UCSD-AML1 (cell line): ENCODE results near the gene GAB2.

Source experiments
- DNase-seq: peaks from one replicate; lab custom pipeline; 2025; ENCODE audit not compliant: unreplicated experiment; lab: John Stamatoyannopoulos, UW

The GAB2 gene

DNA sequence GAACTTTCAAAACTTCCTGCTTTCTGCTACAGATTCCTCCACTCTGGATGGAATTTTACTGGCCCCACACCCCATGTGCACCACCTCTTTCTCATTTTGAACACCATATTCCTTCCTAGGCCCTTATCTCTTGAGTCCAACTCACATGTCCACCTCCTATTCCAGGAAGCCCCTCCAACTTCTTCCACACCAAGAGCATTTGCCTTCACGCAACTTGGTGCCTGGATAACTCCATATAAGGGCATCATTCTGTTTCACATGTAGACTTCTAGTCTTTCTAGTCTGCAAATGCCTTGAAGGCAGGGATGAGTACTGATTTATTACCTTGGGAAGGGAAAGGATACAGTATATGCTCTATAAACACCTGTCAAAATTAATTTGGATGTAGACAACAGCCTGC is 17.5 kb downstream of the GAB2 start:
- no peak for DNase-seq

- no peak for DNase-seq
Measured at GRCh38 chr11:78399136-78399535, 18.5 kb downstream of the GAB2 start.

DNA sequence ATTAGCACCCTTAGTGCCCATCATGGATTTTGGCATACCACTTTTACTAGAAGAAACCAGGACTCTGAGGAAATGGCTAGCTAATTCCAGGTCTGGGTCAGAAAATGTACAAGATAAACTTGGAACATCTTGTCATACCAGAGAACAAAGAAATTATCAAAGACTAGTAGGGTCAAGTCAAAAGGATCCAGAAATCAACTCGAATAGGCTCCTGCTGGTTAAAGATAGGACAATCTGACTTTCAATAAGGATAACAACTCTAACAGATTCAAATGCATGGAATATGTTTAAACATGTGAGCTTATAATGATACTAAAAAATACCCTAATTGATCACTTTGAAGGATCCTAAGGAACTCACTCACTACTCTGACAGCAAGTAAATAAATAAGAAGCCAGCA is 18.9 kb downstream of the GAB2 start:
- DNase-seq: no peak

GRCh38 chr11:78397398-78397797 is 20.2 kb downstream of the GAB2 start:
- no peak for DNase-seq

GRCh38 chr11:78395597-78395996 is 22.0 kb downstream of the GAB2 start:
- no peak for DNase-seq

GRCh38 chr11:78392854-78393253 is 24.8 kb downstream of the GAB2 start:
- DNase-seq: no peak

DNA sequence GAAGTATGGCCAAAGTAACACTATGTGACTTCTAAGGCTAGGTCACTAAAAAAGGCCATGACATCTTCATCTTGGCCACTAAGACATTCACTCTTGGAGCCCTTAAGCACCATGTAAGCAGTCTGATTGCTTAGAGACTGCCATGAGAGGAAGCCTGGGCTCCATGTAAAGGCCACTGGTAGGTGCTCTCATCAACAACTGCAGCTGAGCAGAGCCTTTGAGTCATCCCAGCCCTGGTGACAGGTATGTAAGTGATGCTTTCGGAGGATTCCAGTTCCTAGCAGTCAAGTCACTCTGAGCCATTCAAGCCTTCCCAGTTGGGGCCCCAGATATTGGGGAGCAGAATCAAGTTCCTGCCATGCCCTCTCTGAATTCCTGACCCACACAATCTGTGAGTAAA is 26.2 kb downstream of the GAB2 start:
- no peak for DNase-seq

DNA sequence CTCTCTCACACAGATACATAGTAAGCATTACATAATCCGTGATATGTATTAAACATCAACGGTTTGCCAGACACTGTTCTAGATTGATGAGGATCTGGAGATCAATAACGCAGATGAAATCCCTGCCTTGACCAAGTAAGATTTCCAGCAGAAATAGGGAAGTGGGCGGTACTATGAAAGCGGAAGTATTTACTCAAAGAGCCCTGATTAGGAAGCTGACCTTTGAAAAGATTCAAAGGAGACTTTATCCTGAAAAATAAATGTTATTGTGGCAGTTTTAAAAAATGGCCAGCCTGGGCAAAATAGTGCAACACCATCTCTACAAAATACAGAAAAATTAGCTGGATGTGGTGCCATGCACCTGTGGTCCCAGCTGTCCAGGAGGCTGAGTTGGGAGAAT is 26.8 kb downstream of the GAB2 start:
- no peak for DNase-seq

- DNase-seq: no peak
Measured at GRCh38 chr11:78386215-78386941, 31.2 kb downstream of the GAB2 start.

- no peak for DNase-seq
Measured at GRCh38 chr11:78385205-78385604, 32.4 kb downstream of the GAB2 start.

GRCh38 chr11:78384231-78384630 is 33.4 kb downstream of the GAB2 start:
- DNase-seq: no peak

- DNase-seq: no peak
Measured at GRCh38 chr11:78381865-78382264, 35.8 kb downstream of the GAB2 start.

DNA sequence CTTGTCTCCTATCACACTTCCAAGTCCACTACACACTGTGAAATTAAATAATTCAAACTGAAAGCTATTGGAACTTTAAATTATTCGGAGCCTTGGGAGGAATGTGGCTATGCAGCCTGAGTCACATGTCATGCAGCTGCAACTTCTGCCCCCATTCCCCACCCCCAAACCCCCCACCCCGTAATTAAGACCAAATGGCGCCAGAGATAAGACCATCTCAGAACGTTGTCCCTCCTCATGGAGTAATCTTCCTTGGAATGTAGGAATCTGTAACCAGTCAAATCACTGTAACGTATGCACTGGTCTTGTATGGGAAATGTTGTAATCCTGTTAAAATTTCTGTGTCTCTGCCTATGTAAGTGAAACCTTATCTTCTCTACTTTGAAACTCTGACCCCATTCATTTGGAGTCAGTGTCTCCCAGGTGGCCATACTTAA is 37.0 kb downstream of the GAB2 start:
- DNase-seq: no peak

GRCh38 chr11:78379039-78379670 is 38.5 kb downstream of the GAB2 start:
- DNase-seq: no peak

GRCh38 chr11:78377625-78378418 is 39.8 kb downstream of the GAB2 start:
- DNase-seq: no peak

GRCh38 chr11:78376858-78377257 is 40.8 kb downstream of the GAB2 start:
- DNase-seq: no peak

DNA sequence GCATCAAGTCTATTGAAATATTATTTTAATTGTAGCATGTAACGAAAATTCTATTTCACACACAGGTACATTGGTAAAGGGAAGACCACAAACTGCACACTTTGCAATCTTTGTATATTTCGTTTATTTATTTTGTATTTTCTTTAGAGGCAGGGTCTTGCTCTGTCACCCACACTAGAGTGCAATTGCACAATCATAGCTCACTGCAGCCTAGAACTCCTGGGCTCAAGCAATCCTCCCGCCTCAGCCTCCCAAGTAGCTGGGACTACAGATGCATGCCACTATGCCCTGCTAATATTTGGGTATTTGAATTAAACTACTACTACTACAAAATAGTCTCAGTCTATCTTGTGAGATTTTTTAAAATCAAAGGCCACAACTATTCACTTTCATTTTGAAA is 42.7 kb downstream of the GAB2 start:
- DNase-seq: no peak

DNA sequence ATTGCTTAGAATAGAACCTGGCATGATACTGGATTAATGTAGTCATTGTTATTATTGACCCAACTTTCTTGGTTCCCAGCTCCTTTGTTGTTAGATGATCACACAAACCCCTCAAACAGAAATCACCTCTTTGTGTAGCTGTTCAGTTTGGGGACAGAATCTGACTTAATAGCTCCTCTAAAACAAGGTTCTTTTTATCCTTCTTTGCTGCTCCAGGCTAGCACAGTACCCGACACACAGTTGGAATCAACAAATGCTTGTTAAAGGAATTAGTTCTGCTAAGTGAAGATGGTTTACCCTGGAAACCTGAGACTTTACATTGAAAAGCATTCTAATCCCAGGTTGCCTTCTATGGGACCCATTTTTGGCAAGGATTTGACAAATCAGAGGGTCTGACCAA is 43.9 kb downstream of the GAB2 start:
- DNase-seq: no peak

DNA sequence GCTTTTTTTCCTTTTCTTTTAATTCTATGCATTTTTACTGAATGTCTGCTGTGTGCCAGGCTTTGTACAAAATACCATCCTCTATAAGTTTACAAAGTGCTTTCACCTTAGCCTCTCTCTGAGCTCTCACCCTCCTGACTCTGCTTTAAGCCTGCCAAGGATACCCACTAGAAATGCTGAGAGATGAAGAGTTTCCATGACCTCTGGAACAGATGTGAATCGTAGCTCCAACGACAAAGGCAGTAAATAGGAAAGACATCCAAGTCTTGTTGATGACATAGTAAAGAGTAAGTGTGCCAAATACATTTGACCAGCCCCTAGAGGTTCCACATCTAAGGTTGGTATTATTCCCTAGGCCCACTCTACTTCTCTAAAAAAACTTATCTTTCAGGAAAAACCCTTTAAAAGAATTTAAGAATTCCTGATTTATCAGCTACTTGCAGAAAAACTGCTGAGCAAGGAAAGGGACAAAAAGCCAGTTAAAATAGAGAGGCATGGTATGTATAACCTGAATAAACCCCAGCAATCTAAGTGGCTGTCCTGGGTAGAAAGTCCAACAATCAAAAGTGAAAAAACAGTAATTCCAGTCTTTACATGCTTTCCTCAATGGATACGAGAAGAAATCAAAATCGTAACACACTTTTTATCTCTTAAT is 45.4 kb downstream of the GAB2 start:
- DNase-seq: no peak

DNA sequence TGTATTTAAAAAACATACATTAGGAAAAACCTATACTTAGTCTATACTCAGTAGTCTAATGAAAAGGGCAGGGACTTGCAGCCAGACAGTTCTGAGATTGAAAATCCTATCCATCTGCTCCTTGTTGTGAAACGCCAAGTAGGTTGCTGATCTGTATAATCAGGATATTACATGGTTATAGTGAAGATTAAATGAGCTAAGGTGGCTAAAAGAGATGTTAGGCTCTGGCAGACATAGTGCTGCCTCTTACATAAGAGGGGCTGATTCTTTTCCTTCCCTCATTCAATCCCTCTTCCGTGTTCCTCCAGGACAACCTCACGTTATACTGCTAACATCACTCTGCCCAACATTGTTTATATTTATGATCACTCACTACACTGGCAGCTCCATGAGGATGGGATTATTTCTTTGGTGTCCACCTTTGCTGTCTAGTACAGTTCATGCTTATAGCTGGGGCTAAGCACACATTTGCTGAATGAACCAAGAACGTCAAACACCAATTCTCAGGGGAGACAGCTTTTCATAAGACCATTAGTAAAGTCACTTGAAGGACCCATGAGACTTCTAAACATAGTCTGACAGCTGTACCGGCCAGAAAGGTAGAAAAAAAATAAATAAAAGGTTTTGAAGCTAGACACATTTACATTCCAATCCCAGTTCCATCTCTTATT is 46.3 kb downstream of the GAB2 start:
- DNase-seq: no peak
